Duodenal mucosa (tissue), 2 donors: ENCODE results near the gene ASPHD2.
"Not testable (repeated sequence)": the region's sequence is repeated elsewhere in the genome, so short reads cannot be mapped to it uniquely, and the experiment has no call there.

Experiments
- H3K27ac ChIP-seq: one replicate; pipeline ENCODE4 v1.7.0; 2013; ENCODE audit warnings: low read depth, low read length
- H3K27me3 ChIP-seq, 2 donors: one replicate each; pipeline ENCODE4 v1.7.0; 2013; ENCODE audit warnings: low read length in 2 of 2, control low read depth in 1 of 2; ENCODE audit not compliant: insufficient read depth in 2 of 2, control insufficient read depth in 1 of 2
- H3K36me3 ChIP-seq, 2 donors: one replicate each; pipeline ENCODE4 v1.7.0; 2013; ENCODE audit warnings: low read length in 2 of 2, control low read depth in 1 of 2; ENCODE audit not compliant: insufficient read depth in 2 of 2, control insufficient read depth in 1 of 2
- H3K4me1 ChIP-seq, 2 donors: one replicate each; pipeline ENCODE4 v1.7.0; 2013; ENCODE audit warnings: low read length in 2 of 2, control low read depth in 1 of 2; ENCODE audit not compliant: insufficient read depth in 2 of 2, control insufficient read depth in 1 of 2
- H3K4me3 ChIP-seq, 2 donors: one replicate each; pipeline ENCODE4 v1.7.0; 2013; ENCODE audit warnings: low read length in 2 of 2, low read depth in 1 of 2
- H3K9ac ChIP-seq, 2 donors: one replicate each; pipeline ENCODE4 v1.7.0; 2013; ENCODE audit warnings: low read length in 2 of 2, low read depth in 1 of 2
- H3K9me3 ChIP-seq, 2 donors: one replicate each; pipeline ENCODE4 v1.7.0; 2013; ENCODE audit warnings: low read length in 2 of 2, control low read depth in 1 of 2; ENCODE audit not compliant: control insufficient read depth in 1 of 2

Gene ASPHD2

DNA sequence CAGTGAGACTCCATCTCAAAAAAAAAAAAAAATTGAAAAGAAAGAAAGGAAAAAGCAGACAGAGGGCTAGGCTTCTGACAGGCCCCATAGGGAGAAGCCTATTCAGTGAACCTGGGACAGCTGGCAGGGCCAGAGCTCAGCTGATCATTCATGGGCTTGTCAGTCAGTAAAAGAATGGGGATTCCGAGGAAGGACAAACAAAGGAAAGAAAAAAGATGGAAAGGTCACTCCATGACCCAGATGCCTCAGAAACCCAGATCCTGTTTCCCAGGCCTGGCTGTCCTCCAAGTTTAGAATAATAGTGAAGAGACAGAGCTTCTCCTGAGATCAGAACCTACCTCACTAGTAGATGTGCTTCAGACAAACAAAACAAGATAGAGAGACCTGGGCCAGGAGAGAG, 34.3 kb upstream of the ASPHD2 start:
- H3K4me3 ChIP-seq, result no peak overlapping the region
- no peaks in the 10 kb centered on the region for H3K4me1 ChIP-seq
- H3K27ac ChIP-seq, result no peak overlapping the region
- no peaks in the 10 kb centered on the region for H3K36me3 ChIP-seq
- no peak overlapping the region for H3K9ac ChIP-seq
- peaks cover 0 to 6% of the 10 kb centered on the region in 2 donors for H3K27me3 ChIP-seq
- no peaks in the 10 kb centered on the region for H3K9me3 ChIP-seq

DNA sequence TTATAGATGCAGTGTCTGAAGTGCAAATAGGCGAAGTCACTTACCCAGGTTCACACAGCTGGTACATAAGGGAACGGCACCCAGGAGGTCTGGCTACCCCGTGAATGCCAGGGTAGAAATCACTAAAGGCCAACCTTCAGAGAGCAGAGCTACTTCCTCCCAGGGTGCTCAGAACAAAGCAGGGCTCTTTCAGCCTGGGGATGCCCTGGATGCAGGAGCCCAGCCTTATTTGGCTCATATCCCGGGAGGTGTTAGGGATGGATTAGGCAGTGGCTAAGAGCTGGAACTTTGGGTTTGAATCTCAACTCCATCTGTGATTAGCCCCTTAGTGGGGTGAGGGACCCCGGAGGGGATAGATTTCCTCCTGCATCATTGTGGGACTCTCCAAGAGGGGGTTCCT, 33.1 kb upstream of the ASPHD2 start:
- no peaks in the 10 kb centered on the region for H3K4me1 ChIP-seq
- no peaks in the 10 kb centered on the region for H3K36me3 ChIP-seq

DNA sequence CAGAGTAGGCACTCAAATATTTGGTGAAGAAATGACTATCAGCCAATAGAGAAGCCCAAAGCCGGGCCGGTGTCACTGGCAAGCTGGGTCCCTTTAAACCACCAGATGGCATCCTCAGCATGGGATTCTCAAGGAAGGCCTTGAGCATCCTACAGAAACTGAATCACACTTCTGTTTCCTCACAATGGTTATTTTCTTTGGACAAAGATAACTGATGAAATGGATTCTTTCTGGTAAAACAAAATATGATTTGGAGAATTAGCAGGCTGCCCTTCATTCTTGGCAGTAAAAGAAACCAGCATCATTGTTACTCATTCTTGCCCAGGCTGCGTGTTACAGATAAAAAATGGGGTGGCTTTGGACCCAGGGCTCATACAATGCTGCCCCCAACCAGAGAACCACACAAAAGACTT, 30.3 kb upstream of the ASPHD2 start:
- H3K4me3 ChIP-seq, result no peak overlapping the region
- H3K27ac ChIP-seq, result no peak overlapping the region
- no peak overlapping the region for H3K9ac ChIP-seq
- no peaks in the 10 kb centered on the region for H3K36me3 ChIP-seq
- no peaks in the 10 kb centered on the region for H3K4me1 ChIP-seq
- H3K9me3 ChIP-seq, result no peaks in the 10 kb centered on the region
- H3K27me3 ChIP-seq, result no peaks in the 10 kb centered on the region

More for the DNA sequence above, 33.1 kb upstream of the ASPHD2 start:
- Histone ChIP-seq H3K4me3 (no peak overlapping the region), H3K27me3 (peaks cover 0 to 3% of the 10 kb centered on the region in 2 donors), H3K9me3 (no peaks in the 10 kb centered on the region), H3K27ac (no peak overlapping the region), H3K9ac (no peak overlapping the region)

DNA sequence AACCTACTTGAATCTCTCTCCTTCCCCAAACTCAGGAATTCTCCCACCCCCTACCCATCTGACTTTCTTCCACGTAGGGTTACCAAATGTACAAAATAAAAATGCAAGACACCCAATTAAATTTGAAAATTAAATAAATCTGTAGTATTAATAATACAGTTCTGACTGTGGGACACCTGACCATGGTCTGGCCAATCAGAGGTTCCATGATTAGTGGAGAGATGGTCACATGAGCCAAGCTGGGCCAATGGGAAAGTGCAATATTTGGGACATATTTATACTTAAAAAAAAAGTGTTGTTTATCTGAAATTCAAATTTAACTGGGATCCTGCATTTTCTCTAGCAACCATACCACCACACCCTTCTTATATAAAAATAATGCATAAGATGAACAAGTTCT, 29.8 kb upstream of the ASPHD2 start:
- H3K27me3 ChIP-seq, result no peaks in the 10 kb centered on the region

DNA sequence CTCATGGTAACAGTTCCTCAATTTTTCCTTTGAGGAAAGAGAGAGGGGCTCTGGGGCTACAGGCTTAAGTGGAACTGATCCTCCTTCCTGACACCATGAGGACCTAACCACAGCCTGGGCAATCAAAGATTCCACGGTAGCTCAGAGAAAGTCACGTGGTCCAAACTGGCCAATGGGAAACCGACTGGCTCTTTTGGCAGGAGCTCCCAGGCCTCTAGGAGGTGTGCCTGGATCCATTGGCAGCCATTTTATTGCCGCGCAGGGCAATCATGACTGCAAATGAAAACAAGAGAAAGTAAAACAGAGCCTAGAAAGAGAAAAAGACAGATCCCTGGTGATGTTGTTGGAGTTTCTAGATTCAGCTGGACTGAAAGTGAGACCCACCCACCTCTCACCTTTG, 27.3 kb upstream of the ASPHD2 start:
- H3K27me3 ChIP-seq, result peaks cover 0 to 5% of the 10 kb centered on the region in 2 donors
- H3K9ac ChIP-seq, result no peak overlapping the region
- no peak overlapping the region for H3K27ac ChIP-seq
- peaks cover 0 to 3% of the 10 kb centered on the region in 2 donors for H3K4me1 ChIP-seq
- H3K36me3 ChIP-seq, result no peaks in the 10 kb centered on the region
- H3K4me3 ChIP-seq, result no peak overlapping the region
- H3K9me3 ChIP-seq, result no peaks in the 10 kb centered on the region

More for the DNA sequence above, 29.8 kb upstream of the ASPHD2 start:
- Histone ChIP-seq H3K27ac (no peak overlapping the region), H3K36me3 (no peaks in the 10 kb centered on the region), H3K4me1 (peaks cover 0 to 3% of the 10 kb centered on the region in 2 donors), H3K4me3 (no peak overlapping the region), H3K9me3 (no peaks in the 10 kb centered on the region), H3K9ac (no peak overlapping the region)

DNA sequence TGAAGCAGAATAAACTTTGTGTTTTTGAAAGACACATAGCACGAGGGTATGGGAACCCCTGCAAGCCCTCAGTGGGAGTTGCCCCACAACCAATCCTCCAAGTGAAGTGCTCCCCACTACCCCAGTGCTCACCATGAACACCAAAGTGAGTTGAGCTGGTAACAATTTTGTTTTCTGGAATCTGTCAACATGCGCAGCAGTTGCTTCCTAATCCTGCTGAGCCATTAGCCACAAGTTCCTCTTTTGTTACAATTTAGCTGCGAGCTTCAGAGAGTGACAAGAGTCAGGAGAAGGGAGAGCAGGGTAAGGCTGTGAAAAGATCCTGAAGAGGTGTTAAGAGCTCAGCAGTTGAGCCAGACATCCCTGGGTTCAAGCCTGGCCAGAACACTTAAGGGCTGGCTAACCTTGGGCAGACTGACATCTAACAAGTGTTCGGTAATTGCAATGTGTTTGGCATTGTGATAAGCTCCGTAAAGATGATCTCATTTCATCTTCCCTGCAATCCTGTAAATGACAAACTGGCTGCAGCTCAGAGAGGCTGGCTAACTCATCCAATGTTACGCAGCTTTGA, 24.1 kb upstream of the ASPHD2 start:
- Histone ChIP-seq H3K4me1 (peaks cover 0 to 3% of the 10 kb centered on the region in 2 donors), H3K9me3 (no peaks in the 10 kb centered on the region), H3K27ac (no peak overlapping the region), H3K36me3 (no peaks in the 10 kb centered on the region), H3K4me3 (no peak overlapping the region), H3K27me3 (peaks cover 0 to 5% of the 10 kb centered on the region in 2 donors), H3K9ac (no peak overlapping the region)

DNA sequence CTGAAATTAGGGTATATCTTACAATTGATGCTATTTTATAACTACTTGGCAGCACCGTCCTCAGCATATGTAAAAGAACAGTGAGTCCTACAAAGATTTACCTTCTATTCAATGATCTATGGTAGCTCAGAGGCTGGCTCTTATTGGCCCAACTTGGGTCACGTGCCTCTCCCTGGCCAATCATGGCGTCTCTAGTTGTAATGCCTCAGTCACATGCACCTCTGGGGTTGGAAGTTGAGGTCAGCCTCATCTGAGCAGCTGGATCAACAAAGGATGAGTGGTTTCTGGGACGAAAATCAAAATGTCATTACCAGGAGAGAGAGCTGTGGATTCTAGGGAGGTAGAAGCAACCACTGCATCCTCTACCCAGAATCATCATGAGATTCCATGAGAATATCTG, 22.9 kb upstream of the ASPHD2 start:
- Histone ChIP-seq H3K27me3 (peaks cover 0 to 8% of the 10 kb centered on the region in 2 donors), H3K9ac (no peak overlapping the region), H3K4me1 (peaks cover 0 to 3% of the 10 kb centered on the region in 2 donors), H3K27ac (no peak overlapping the region), H3K36me3 (no peaks in the 10 kb centered on the region), H3K4me3 (no peak overlapping the region), H3K9me3 (no peaks in the 10 kb centered on the region)

DNA sequence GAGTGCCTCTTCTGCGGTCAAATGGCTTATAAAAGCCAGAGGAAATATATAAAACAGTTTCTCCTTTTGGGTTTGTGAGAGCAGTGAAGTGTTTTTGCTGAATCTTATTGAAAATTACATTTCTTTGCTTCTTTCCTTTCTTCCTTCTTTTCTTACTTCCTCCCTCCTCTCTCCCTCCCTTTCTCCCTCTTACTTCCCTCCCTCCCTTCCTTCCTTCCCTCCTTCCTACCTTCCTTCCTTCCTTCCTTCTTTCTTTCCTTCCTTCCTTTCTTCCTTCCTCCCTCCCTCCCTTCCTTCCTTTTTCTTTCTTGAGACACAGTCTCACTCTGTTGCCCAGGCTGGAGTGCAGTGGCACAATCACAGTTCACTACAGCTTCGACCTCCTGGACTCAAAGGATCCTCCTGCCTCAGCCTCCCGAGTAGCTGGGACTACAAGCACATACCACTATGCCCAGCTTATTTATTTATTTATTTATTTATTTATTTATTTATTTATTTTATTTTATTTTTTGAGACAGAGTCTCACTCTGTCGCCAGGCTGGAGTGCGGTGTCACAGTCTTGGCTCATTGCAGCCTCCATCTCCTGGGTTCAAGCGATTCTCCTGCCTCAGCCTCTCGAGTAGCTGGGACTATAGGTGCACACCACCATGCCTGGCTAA, 20.4 kb upstream of the ASPHD2 start:
- not testable (repeated sequence) for H3K9ac ChIP-seq, H3K9me3 ChIP-seq, H3K27me3 ChIP-seq, H3K27ac ChIP-seq, H3K4me3 ChIP-seq, H3K36me3 ChIP-seq, H3K4me1 ChIP-seq

DNA sequence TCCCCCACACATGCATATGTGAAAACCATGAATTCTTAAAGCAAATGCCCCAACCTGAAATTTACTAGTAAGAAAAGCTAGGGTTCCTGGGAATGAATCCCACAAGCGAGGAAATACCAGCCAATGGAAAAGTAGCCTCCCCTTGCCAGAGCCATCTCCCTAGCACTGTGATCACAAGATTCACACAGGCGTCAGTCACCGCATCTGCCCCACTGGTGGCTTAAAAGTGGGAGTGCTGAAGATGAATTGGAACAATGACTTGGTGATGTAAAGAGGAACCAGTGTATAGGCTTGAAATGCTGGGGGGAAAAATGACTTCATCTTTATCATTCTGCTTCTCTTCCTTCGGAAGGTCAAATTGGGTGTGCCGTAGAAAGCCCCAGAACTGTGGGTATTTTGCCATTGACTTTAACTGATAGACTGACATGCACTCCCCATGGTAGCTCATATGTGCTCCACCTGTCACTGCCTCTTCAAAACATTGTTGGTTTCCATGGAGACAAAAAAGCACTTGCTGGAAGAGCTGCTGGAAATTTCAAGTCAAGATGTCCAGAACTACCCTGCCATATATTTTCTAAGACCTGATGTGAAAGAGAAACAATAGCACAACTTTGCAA, 19.2 kb upstream of the ASPHD2 start:
- no peaks in the 10 kb centered on the region for H3K9me3 ChIP-seq
- no peaks in the 10 kb centered on the region for H3K4me1 ChIP-seq
- no peaks in the 10 kb centered on the region for H3K36me3 ChIP-seq
- peaks cover 4 to 8% of the 10 kb centered on the region in 2 donors for H3K27me3 ChIP-seq
- no peak overlapping the region for H3K9ac ChIP-seq
- no peak overlapping the region for H3K27ac ChIP-seq
- no peak overlapping the region for H3K4me3 ChIP-seq

DNA sequence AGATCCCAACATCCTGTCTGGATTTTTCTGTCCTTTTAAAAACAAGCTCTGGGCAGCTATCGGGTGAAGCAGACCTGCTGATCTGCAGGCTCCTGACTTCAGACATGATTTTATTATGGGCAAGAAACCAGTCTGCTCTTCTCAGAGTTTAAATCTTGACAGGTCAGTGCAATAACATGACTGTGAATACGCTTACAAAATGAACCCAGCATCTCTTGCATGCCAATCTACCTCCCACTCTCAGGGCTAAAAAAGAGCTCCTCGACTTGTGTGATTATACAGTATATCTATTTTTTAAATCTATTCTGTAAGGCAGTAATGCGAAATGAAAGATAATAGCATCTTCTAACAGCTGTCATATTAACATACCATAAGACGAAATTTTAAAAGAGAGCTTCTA, 18.7 kb upstream of the ASPHD2 start:
- Histone ChIP-seq H3K4me1 (no peaks in the 10 kb centered on the region), H3K9me3 (no peaks in the 10 kb centered on the region), H3K27me3 (peaks cover 4 to 5% of the 10 kb centered on the region in 2 donors), H3K9ac (no peak overlapping the region), H3K36me3 (no peaks in the 10 kb centered on the region), H3K27ac (no peak overlapping the region), H3K4me3 (no peak overlapping the region)
